IPS-NIHi7 (cell line): Measurements from ENCODE around the gene THEM4.
"Not testable (repeated sequence)": the region's sequence is repeated elsewhere in the genome, so short reads cannot be mapped to it uniquely, and the experiment has no call there.

Source experiments
- DNase-seq: peaks from one replicate; pipeline ENCODE4 v3.0.0; 2012; ENCODE audit warnings: mixed read lengths; ENCODE audit errors: extremely low spot score

THEM4 gene

DNA sequence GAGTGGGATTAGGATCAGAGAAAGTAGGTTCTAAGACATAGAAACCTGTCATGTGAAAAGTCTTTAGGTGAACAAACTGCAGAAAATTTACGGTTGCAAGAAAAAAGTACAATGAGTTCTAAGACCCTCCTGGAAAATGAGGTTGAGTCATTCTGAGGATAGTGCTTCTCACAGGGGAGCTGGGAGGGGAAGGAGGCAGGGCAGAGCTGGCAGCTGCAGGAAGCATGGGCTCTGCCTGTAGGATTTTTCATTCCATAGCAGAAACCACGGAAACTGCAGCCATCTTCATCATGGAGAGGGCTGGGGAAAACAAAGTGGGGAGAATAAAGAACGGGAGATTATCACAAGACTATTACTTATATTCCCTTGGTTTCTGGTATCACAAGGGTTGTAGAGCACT lies 25.8 kb upstream of the THEM4 start:
- peak; percentile 26 for DNase-seq

DNA sequence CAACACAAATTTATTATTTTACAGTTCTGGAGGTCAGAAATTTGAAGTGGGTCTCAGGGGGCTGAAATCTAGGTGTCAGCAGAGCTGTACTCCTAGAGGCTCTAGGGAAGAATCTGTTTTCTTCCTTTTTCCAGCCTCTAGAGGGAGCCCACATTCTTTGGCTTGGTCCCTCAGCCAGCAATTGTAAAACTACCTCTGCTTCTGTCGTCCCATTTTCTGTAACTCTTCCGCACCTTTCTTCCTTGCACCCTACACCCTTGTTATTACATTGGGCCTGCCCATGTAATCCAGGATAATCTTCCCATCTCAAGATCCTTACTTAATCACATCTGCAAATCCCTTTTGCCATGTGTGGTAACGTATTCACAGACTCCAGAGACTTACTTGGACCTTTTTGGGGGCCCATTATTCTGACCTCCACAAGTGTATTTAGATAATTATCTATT lies 24.8 kb upstream of the THEM4 start:
- peak; percentile 65 for DNase-seq

DNA sequence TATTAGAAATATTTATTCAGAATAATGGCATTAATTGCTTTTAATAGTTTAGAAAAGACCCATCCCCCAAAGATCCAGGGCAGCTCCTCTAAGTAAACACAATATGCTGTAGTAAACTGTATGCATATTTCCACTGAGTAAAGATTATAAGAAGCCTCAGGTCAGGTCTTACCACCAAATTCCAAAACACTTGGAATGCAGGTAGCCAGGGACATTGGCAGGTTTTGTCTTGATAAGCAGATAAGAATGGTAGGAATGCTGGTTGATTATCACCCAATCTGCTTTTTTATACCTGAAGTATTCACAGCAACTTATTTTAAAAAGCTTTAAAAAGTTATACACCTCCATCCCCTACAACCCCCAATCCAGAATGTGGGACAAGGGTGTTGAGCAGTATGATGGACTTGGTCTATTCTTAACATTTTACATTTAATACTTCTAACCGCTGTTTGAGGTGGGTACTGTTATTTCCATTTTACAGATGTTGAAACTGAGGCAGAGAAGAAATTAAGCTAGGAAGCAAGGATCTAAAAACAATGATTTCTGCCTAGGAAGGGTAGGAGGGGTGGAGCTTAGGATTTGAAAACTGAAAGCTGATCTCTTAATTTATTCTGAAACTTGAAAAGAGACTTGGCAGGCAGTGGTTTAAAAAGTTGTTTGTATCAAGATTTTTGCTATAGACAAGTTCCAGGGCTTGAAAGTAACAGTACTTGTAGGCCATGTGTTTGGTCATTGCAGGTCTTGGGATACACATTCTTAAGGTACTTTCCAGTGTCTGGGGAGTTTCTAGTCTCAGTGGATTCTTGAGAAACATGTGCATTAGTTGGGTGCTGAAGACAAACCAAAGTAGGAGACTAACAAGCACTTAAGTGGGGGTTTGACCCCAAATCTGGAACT lies 15.6 kb upstream of the THEM4 start:
- DNase-seq = no peak

DNA sequence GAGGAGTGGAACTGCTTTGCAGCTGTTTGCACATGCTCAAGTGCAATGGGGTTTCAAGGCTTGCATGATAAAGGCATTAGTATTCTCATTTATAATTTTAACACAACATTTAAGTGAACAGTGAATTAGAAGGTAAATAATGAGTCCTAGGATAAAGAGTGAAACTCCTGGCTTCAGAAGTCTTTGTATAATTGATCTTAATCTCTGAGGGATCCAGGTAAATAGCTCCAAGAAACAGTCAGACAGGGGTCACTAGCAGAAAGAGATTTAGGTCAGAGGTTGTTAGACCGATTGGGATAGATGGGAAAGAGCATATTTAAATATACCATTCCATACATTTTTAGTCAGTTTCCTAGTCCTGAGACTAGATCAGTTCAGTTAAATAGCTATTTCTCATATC lies 14.1 kb upstream of the THEM4 start:
- DNase-seq = no peak

DNA sequence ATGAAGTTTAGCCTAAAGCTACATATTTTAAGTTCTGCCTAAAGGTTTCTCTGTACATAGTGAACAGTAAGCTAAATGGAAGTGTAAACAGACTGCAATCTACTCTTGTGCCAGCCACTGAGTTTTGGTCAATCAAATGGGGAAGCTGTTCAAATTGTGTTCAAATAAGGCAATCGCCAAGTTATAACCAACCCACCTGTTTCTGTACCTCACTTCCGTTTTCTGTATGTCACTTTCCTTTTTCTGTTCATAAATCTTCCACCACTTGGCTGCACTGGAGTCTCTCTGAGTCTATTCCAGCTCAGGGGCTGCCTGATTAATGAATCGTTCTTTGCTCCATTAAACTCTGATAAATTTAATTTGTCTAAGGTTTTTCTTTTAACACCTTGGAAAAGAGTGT lies 10.8 kb upstream of the THEM4 start:
- no peak for DNase-seq

DNA sequence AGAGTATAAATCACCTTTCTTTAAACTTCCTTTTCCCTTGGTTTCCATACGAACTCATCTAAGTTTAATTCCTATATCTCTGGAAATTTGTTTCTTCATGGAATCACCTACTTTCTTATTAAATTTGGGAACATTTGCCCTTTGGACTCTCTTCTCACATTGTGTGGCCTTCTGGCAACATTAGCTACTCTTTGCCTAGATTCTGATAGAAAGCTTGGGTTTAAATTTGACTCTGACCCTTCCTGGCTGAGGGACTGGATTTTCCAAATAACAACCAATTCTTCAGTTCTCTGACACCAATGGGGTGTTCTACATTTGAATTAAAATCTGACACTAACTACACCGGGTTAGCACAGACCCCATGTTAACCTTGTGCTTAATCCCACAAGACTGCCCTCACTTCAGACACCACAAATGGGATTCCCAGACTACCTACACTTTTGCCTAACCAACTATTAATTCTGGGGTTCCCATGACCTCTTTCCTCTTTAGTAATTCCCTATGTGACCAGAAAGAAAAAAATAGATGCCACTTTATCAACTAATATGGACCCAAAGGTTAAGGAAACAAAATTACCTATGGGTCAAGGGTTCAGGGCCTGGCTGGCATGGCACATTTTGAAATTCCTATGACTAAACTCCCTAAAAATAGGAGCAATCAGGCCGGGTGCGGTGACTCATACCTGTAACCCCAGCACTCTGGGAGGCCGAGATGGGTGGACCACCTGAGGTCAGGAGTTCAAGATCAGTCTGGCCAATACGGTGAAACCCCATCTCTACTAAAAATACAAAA lies 9.7 kb upstream of the THEM4 start:
- no peak for DNase-seq

DNA sequence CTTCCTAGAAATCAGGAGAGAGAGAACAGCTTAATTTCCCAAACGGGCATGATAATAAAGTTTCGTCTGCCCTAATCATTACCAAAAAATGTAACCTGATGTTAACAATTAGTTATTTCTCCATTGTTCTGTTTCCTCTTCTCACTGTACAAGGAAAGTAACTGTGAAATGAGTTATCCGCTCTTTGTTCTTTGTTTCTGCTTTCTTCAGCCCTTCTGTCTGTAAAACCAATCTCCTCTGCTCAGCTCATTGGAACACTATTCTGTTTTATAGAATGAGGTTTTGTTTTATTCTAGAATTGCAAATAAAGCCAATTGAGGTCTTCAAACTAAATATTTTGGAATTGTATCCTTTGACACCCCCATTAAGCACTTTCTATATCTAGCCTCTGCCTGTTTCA lies 8.8 kb upstream of the THEM4 start:
- no peak for DNase-seq

DNA sequence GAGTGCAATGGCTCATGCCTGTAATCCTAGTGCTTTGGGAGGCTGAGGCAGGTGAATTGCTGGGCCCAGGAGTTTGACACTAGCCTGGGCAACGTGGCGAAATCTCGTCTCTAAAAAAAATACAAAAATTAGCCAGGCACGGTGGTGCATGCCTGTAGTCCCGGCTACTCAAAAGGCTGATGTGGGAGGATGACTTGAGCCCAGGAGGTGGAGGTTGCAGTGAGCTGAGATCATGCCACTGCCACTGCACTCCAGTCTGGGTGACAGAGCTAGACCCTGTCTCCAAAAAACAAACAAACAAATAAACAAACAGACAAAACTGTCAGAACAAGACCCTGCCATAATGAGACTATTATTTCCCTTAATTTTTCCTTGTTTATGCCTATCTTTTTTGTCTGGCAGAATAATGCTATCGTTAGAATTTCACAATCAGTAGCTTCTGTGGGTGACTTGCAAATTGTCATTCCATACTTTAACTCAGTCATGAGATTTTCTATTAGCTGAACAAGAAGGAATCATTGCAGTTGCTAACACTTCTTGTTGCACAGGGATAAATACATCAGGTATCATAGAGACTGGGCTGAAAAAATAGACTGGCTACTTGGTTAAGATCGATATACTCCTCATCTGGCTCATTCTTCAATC lies 7.5 kb upstream of the THEM4 start:
- DNase-seq = no peak

DNA sequence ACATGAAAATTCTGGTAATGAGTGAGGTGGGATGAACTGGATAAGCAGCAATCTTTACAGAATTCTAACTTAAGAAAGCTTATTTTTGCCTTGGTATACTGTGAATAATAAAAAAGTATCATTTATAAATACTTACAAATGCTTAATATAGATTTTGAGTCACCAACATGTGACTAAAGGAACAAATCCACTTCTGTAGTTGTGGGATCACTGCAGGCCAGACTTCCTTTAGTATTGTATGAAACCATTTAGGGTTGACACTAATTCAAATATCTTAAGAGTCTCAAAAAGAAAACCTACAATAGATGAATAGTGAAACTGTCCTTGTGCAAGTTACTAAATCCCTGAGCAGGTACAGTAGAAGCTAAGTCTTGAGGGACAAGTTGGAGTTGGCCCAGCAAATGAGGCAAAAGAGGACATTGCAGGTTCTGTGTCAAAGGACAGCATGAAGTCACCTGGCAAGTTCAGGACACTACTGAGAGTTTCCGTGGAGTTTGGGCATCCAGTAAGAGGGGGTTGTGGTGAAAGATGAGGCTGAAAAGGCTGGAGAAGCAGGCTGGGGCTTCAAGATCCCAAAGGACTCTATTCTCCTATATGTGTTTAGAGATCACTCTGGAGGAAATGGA lies 5.9 kb upstream of the THEM4 start:
- no peak for DNase-seq

DNA sequence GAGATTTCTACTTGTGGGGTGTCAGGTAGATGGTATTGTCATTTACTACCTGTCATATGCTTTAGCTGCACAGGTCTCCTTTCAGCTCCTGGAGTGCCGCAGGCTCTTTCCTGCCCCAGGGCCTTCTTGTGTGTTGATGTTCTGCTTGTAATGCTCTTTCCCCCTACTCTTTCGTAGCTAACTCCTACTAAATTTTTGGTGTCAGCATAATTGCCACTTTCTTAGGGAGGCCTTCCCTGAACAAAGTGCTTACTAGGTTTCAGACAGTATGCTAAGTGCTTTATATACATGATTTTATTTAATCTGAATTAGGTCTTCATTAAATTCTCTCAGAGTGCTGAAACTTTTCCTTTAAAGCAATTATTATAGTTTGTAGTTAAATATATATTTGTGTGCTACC lies 4.8 kb upstream of the THEM4 start:
- DNase-seq = no peak

DNA sequence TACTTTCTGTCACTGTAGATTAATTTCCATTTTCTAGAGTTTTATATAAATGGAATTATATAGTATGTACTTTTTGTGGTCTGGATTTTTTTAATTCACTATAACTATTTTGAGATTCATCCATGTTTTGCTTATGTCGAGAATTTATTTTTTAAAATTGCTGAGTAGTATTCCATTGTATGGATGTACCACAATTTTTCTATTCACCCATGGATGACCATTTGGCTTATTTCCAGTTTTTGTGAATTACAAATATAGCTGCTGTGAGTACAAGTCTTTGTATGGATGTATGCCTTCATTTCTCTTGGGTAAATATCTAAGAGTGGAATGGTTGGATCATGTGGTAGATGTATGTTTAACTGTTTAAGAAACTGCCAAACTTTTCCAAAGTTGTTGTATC lies 3.7 kb upstream of the THEM4 start:
- no peak for DNase-seq

DNA sequence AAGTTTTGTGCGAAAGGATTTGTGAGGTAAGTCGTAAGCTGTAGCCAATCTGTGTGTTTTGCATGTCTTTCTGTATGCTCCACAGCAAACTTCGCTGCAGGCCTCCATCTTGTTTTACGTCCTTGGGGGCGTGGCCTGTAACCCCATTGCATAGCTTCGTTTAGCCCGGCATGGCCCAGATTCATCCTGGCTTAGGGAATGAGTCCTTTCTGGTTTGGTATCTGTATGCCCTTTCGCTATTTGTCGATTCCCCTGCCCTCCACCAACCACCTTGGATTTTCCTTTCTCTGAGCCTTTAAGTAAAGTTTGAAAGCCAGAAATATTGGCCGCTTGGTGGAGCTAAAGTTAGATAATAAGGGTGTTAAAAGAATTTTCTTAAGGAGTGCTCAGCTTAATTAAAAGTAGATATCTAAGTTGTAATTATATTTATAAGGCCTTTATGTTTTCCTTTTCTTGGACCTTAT lies 1.1 kb downstream of the THEM4 start:
- DNase-seq = no peak

DNA sequence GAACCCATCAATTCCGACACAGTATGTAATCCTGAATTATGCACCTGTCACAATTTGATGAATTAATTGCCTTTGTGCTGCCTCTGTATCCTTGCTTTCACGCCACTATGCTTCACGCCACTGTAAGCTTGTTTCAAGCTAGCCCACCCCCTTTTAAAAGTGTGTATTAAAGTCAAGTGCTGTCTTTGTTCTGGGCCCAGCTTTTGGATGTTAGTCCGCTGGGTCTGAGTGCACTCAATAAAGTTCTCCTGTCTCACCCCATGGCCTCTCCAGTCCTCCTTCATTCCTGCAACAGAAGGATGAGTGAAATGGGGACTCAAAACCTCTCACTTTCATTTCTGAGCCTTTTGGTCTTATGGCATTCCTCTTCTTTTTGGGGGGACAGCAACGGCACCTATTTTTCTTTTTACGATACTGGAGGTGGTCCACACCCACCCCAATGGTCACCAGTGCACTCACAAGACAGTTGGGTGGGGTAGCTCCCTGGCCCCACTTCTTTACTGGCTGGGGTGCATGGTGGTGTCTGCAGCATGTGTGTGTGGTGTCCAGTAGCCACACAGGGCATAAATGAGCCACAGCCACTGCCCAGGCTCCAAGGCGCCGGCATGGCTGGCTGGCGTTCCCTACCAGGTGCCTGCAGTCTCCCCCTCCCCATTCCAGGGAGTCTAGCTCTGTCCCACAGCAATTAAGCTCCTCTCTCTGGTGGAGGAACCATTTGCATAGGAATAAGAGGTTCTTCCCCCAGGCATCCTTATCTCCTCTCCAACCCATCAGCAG lies 1.8 kb downstream of the THEM4 start:
- DNase-seq = no peak

DNA sequence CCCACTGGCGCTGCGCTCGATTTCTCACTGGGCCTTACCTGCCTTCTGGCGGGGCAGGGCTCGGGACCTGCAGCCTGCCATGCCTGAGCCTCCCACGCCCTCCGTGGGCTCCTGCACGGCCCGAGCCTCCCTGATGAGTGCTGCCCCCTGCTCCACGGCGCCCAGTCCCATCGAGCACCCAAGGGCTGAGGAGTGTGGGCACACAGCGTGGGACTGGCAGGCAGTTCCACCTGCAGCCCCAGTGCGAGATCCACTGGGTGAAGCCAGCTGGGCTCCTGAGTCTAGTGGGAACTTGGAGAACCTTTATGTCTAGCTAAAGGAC lies 3.0 kb downstream of the THEM4 start:
- not testable (repeated sequence) for DNase-seq

DNA sequence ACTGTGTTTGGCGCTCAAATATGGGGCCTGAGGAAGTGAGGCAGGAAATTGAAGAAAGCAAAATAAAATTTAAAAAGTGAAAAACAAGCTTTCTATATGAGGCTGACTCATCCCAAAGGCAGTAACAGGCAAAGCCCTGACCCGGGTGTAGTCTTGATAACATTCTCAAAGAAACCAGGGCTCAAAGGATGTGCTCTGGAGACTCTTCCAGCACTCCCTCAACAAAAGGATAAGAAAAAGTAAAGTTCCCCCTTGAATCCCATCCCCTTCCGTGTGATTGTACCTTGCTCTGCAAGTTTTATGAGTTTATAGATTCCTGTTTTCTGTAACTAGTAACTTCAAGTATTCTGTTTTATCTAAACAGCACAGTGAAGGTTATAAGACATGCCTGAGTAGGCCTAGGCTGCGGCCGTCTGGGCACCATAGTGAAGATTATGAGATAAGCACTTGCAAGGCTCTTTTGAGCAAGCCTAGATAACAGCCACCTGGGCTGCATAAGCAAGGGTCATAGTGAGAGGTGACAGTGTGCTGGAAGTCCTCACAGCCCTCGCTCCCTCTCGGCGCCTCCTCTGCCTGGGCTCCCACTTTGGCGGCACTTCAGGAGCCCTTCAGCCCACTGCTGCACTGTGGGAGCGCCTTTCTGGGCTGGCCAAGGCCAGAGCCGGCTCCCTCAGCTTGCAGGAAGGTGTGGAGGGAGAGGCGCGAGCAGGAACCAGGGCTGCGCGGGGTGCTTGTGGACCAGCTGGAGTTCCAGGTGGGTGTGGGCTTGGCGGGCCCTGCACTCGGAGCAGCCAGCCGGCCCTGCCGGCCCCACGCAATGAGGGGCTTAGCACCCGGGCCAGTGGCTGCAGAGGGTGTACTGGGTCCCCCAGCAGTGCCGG lies 3.6 kb downstream of the THEM4 start:
- not testable (repeated sequence) for DNase-seq

DNA sequence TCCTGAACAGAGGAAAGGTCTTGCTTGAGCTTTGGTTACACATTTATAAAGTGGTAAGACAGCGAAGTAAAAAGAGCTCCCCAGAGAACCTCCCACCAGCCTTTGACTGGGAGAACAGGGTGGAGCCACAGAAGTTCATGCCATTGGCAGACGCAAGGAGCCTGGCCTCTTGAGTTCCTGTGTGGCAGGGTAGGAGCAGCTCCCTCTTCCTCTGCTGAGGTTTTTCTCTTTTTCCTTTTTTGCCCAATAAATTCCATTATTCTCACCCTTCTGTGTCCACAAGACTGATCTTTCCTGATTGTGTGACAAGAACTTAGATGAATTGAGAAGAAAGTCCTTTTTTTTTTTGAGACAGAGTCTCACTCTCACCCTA lies 4.3 kb downstream of the THEM4 start:
- no peak for DNase-seq

DNA sequence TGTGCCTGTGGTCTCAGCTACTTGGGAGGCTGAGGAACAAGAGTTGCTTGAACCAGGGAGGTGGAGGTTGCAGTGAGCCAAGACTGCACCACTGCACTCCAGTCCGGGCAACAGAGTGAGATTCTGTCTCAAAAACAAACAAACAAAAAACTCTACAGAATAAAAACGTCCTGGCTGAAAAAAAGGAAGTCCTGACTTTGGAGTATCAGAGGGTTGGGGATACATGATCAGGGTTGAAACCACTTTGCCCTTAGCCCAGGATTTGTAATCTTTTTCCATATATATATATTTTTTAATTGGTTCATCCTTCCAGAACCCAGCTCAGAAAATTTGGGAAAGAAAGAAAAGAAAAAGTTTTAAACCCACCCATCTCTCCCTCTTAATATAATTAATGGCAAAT lies 6.5 kb downstream of the THEM4 start:
- DNase-seq = no peak

DNA sequence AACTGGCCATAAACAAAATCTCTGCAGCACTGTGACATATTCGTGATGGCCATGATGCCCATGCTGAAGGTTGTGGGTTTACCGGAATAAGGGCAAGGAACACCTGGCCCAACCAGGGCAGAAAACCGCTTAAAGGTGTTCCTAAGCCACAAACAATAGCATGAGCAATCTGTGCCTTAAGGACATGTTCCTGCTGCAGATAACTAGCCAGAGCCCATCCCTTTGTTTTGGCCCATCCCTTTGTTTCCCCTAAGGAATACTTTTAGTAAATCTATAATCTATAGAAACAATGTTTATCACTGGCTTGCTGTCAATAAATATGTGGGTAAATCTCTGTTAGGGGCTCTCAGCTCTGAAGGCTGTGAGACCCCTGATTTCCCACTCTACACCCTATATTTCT lies 8.5 kb downstream of the THEM4 start:
- not testable (repeated sequence) for DNase-seq

DNA sequence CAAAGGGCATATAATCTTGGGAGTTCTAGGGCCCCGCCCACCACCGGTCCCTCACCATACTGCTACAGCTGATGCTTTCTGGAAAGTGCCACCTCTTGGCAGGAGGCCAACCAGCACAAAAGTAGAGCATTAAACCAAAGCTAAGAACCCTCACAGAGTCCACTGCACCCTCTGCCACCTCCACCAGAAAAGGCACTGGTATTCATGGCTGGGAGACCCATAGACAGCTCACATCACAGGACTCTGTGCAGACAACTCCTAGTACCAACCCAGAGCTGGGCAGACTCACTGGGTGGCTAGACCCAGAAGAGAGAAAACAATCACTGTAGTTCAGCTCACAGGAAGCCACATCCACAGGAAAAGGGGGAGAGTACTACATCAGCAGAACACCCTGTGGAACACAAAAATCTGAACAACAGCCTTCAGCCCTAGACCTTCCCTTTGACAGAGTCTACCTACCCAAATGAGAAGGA lies 10.8 kb downstream of the THEM4 start:
- no peak for DNase-seq

DNA sequence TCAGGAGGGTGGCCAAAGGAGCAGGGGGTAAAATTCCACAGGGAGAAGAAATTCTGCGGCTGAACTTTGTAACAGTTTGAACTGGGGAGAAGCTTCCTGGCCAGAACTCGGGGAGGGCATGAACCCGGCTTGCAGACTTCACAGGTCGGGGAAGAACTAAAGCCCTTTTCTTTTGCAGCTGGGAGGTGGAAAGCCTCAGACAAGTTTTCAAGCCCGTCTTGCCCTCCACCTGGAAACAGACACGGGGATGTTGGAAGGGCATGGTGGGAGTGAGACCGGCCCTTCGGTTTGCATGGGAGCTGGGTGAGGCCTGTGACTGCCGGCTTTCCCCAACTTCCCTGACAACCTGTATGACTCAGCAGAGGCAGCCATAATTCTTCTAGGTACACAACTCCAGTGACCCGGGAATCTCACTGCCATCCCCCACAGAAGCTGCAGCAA lies 11.3 kb downstream of the THEM4 start:
- DNase-seq = no peak
